ENCODE measurements around the gene MYRIP.
"Not testable (repeated sequence)": the region's sequence is repeated elsewhere in the genome, so short reads cannot be mapped to it uniquely, and the experiment has no call there.

MYRIP gene

DNA sequence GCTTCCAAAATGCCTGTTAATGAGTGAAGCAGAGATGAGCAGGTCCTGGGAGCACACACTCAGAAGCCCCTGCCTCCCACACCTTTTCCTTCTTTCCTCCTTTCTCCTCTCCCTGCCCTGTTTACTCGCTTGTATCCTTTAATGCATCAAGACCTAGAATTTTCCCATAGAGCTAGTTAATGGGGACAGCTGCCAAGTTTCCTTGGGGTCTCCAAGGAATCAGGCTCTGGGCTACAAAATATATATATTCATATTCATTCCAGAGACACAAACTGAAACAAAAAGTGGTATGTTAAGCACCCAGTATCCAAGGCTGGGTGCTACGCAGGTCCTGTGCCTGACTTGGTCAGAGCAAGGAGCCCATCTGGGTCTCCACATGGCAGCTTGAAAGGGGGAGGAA is 235.6 kb downstream of the MYRIP start:
- DNase-seq = no peak

DNA sequence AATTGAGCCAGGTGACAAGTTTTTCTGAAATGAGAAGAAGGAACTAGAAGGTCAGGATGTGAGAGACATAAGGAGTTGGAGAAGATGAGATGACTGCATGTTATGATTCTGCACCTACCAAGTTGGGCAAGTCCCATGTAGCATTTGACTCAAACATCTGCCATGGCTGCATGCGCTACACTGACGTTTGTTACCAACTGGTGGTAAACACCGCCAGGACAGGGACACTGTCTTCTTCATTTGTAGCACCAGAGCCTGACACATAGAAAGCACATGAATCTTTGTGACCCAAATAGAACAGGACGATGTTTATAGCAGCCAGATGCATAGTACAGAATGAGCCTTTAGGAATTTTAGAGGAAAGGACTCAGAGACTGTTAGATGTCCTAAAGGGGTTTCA is 236.7 kb downstream of the MYRIP start:
- DNase-seq = no peak

DNA sequence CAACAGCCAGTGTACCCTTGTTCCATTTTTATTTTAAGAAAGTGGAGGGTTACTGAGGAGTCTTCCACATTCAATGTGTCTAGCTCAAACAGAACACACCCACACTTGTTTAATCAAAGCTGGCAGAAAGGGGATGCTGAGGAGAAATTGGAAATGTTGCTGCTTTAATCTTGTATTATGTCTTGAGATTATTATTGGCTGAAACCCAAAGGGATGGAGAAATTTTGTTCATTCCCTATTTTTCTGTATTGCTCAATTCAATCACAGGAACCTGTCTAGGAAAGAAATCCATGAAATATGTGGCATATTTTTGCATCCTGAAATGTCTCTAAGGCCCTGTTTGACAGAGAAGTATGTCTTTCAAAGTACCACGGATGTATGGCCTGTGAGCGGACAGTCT is 238.0 kb downstream of the MYRIP start:
- no peak for DNase-seq

DNA sequence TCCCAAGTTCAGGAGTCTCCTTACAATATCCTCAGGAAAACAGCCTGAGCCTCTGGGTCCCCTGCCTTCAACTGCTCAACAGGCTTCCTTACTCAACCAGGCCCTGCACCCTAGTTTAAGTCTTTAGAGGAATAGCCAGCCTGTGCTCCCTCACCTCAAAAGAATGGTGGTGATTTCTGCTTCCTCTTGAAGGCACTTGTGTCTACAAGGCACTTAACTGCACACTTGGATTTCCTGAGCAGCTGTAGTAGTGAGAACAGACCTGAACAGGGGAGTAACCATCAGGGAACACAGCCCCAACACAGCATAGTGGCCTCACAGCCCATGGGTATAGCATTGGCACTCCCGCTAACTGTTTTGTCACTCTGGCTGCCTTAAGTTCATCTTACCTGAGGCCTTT is 244.3 kb downstream of the MYRIP start:
- DNase-seq = no peak

DNA sequence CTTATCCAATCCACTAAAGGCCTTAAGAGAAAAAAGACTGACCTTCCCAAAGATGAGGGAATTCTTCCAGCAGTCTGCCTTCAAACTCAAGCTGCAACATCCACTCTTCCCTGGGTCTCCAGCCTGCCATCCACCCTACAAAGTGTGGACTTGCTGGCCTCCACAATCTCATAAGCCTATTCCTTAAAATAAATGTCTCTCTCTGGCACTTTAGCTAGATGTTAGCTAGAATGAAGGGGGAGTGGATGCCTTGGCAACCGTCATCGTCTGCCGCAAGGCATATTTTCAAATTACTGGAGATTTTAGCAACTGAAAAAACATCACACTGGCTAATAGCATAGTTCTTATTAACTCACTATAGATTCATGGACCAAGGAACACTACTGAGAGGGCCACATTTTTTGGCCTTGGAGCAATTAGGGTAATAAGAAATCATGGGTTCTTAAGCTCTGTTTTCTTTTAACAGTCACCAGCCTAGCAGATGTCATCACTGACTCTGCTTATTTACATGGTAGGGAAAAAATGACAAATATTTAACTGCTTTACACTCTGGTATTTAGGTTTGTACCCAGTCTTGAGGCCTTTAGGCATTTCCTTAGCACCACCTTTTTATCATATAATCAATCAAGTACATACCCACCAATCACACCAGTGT is 245.3 kb downstream of the MYRIP start:
- DNase-seq = no peak

DNA sequence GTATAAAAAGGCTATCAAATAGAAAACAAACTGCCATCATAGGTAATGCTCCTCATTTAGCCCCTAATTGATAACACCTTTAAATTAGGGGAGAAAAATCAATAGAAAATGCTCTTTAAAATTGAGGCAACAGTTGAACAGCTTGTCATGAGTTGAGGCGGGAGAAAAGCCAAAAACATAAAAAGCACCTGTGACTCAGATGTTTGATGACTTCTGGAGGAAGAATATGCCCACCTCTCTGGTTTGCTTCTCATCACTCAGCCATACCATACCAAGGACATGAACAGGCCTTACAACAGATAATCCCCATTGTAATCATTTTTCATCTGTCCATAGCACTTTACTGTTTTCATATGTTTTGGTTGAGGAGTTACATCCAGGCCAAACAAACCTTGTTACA is 246.0 kb downstream of the MYRIP start:
- no peak for DNase-seq

DNA sequence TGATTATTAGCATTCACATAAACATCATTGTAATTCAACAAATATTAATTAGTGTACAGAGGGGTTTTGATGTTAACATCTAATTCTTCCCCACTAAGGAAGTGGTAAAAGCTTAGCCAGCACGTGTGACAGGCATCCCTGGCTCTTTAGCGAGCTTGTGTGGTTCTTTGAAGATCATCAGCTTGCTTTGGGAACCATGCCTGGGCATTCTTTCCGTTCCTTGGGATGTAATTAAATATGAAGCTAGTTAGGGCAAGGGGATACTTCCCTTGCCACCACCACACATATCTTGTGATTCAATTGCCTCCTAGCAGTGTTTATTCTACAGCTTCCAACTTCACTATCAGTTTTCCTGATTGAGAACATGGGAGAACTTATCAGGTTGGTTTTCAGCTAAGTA is 246.5 kb downstream of the MYRIP start:
- DNase-seq = no peak

DNA sequence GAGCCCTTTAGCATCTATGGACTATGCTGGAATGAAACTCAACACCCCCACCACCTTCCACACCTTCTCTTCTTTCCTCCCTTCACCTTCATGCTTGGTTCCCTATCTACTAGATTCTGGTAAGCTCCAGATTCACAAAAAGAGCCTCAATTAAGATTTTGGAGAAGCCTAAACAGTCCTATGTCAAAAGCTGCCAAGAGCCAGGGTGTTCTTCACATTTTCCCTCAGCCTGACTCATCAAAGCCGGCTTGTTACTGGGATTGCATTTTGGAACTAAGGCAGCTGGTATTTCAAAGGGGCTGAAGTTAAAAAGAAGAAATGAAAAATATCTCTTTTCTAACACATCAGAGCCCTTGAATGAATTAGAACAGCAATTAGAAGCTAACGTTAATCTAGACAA is 247.7 kb downstream of the MYRIP start:
- no peak for DNase-seq

DNA sequence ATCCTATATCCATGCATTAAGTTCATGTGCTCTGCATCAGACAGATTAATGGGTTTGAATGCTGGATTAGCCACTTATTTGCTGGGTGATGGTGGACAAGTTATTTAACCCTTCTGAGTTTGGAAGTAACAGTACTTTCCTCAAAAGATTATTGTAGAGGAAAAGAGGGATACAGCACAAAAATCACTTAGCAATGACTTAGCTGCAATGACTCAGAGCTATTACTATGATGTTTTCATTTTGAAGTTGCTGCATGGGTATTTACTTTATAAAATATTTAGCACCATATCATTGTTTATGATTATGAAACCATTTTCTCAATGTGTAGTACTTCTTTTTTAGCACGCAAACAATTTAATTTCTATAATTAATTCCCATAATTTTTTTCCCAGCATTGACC is 248.4 kb downstream of the MYRIP start:
- DNase-seq = no peak

DNA sequence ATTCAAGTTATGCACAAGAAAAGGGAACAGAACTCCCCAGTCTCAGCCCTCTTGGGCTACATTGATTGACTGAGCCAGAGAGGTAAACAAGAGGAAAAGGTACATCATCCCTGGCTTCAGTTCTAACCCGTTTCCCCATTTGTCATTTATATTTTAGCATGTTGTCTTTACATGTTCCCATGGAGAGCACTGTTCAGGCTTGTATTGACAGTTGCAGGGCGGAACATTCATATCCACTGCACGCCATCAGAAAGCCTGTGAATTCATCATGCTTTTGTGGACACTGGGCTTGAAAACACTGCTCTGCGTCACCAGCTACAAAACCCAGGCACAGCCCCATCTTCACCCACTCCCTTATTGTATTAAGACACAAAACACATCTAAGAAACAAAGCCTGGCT is 259.2 kb downstream of the MYRIP start:
- DNase-seq = no peak

DNA sequence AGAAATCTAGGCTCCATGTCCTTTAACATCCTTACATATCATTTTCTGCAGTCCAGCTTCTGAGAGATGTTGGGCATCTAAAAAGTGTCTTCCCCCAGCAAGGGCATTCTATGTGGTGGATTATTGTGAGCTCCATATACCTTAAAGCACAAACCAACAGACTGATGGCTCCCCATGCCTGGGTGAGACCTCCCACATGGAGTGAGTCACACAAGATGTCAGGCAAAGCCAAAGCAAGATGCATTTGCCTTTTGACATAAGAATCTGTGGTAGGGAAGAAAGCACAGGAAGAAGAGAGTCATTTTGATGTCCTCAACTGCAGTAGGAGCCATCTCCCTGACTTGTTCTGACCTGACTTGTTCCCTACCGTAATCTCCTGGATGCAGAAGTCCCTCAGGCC is 261.4 kb downstream of the MYRIP start:
- DNase-seq = no peak

DNA sequence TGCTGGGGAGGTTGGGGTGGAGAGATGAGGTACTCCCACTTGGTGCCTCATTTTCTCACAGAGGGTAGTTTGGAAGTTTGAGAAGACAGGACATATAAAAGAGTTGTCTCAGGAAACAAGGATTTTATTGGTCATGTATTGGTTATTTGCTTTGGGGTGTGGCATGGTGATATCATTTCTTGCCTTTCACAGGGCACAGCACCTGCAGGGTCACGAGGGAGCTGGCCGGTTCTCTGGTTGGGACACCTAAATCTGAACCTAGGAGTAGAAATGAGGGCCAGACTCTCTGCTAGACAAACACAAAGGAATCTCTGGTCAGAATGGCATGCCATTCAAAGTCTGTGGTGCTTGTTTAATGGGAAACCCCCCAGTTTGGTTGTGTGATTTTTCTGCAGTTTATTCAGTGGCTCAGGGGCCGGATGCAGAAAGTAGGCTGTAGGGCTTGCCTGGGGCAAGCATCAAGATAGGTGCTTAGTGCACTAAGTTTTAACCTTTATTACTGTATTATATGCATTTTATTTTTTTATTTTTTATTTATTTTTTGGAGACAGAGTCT is 262.4 kb downstream of the MYRIP start:
- DNase-seq = no peak

DNA sequence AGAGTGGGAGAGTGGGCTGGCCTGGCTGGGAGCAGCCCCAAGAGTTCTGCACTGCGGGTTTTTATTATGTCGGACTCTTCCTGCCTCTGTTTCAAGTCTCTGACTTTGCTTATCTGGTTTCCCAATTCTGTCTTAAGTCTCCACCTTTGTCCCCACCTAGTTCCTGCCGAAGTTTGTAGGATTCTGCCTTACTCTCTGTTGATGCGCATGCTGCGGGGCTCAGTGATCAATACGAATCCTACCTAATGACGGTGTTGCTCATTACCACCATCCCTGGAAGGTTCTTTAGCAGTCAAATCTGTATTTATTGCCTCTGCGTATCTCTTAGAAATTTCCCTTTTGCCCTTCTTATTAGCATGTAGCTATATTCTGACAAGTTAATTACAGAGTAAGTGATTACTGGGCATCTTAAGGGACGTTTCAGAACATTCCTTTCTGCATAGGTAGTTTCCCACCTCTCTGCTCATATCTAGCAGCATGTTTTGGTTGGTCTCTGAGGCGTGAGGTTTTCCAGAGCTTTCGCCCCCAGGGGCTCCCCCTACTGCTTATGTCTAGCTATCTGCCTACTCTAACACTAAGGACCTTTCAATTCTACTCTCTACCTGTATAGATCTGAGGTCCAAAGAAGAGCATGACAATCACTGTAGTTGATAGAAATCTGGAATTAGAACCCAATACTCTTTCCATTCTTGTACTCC is 264.1 kb downstream of the MYRIP start:
- peak in 1 of 2 experiments; percentile 11 for DNase-seq

DNA sequence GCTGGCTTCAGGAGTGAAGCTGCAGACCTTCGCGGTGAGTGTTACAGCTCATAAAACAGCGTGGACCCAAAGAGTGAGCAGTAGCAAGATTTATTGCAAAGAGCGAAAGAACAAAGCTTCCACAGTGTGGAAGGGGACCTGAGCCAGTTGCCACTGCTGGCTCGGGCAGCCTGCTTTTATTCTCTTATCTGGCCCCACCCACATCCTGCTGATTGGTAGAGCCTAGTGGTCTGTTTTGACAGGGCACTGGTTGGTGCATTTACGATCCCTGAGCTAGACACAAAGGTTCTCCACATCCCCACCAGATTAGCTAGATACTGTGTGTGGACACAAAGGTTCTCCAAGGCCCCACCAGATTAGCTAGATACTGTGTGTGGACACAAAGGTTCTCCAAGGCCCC is 267.7 kb downstream of the MYRIP start:
- not testable (repeated sequence) for DNase-seq

DNA sequence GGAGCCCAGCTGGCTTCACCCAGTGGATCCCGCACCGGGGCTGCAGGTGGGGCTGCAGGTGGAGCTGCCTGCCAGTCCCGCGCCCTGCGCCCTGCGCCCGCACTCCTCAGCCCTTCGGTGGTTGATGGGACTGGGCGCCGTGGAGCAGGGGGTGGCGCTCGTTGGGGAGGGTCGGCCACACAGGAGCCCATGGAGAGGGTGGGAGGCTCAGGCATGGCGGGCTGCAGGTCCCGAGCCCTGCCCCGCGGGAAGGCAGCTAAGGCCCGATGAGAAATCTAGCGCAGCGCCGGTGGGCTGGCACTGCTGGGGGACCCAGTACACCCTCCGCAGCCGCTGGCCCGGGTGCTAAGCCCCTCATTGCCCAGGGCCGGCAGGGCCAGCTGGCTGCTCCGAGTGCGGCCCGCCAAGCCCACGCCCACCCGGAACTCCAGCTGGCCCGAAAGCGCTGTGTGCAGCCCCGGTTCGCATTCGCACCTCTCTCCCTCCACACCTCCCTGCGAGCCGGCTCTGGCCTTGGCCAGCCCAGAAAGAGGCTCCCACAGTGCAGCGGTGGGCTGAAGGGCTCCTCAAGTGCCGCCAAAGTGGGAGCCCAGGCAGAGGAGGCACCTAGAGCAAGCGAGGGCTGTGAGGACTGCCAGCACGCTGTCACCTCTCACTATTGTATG is 268.6 kb downstream of the MYRIP start:
- not testable (repeated sequence) for DNase-seq

DNA sequence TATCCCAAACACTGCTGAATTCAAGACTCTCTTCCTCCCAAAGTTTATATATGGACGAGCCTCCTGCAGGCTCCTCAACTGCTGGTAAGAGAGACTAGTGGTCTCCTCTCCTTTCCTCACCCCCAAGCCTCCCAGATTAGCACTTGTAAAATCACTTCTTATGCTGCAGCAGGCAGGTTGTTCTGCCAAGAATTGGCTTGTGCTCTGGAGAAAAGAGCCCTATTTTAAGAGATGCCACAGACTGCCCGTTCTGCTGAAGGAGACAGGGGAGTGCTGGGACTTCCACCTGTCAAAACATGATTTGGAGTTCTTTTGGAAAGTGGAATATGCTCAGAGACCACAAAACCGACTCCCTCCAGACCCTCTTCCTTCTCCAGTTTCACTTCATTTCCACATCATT is 269.2 kb downstream of the MYRIP start:
- DNase-seq = no peak

DNA sequence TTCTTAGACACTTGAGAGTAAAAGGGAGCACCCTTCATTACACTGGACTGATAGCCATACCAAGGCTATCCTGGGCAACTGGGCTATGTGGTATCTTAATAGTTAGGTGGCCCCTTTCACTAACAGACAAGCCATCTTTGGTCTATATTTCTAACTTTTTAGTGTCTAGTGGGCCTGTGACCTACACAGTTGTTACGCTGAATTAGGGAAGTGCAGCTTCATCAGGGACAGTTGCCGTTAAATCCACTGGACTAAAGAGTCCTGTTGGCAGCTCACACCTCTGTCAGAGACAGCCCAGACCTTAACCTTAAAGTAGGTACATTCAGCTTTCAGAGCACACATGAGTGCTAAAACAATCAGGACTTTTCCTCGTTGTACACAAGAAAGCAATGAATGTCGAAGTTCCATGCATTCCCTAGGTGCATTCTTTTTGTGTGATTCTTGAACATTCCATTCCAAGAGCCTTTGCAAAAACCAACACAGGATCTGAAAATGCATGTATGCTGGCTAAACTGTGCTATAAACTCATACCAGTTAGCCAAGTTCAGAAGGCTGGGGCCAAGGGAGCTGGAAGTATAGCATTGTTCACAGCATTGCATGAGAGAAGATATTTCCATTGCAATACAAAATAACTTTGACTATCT is 269.9 kb downstream of the MYRIP start:
- peak; percentile 32 for DNase-seq

DNA sequence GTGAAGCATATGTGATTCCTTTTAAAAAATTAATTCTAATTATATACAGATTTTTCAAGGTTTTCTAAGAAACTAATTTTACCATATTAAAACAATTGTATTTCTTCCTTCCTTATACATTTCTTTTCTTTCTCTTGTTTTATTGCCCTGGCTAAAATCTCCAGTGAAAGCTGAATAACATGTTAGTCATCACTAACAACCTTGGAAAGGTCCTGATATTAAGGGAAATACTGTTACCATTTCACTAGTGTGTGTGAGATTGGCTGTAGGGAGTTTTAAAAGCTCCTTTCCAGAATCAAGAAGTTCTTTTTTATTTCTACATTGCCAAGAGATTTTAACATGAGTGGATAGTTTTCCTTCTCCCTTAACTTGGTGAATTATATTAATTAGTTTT is 270.4 kb downstream of the MYRIP start:
- no peak for DNase-seq

DNA sequence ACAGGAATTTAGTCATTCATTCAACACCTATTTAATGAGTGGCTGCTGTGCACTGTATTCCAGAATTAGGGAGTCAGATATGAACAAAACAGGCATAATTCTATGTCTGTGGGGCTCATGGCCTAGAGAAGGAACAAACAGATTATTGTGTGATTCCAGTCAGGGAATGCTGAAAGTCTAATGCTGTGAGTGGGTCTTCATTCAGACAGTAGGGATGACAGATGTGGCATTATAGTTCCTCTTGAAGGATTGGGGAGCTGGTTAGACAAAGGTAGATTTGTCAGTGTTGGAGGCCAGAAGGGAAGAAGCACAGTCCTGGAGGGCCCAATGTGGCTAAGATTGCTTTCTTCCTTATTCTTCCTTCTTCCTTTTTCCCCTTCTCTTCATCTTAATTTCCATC is 273.7 kb downstream of the MYRIP start:
- DNase-seq = no peak

DNA sequence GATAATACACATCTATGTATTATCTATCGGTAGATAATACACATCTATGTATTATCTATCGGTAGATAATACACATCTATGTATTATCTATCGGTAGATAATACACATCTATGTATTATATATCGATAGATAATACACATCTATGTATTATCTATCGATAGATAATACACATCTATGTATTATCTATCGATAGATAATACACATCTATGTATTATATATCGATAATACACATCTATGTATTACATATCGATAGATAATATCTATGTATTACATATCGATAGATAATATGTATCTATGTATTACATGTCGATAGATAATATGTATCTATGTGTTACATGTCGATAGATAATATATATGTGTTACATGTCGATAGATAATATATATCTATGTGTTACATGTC is 275.0 kb downstream of the MYRIP start:
- not testable (repeated sequence) for DNase-seq

DNA sequence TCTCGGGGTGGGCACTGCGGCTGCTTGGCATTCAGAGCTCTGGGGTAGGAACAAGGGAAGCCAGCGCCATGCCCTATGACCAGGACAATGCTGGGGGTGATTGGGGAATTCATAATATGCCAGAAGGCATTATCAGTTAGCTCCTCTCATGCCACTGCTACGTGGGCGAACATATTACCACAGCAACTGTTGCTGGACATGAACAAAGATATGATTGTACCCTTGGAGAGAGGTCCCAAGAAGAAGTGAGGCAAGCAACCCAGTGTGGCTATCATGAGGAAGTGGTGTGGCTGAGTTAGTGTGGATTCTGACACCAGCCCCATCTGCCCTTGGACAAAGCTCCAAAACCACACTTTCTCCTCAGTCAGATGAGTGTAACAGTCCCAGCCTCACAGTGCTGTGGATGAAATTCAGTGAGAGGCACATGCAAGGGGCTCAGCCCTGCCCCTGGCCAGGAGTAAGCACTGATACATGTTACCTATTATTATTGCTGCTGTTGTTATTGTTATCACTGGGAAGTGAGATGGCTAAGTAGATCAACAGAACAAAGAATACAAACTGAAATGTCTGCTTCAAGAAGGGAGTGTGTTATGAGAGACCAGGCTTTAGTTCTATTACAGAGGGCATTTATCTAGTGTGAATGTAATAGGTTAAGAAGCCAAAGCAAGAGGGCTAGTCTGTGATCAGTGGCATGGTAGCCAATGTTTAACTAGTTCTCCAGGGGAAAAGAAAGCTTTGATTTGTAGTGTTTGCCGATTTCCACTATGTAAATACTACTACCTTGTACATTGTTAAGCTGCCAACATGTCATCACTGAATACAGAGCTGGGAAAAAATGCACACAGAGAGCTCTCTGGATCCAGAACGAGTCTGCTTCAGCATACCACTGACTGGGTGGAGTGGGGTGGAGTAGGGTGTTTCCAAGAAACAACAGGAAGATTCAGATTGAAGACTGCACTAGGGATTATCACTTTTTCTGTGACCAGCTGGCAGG is 277.8 kb downstream of the MYRIP start:
- DNase-seq = no peak

DNA sequence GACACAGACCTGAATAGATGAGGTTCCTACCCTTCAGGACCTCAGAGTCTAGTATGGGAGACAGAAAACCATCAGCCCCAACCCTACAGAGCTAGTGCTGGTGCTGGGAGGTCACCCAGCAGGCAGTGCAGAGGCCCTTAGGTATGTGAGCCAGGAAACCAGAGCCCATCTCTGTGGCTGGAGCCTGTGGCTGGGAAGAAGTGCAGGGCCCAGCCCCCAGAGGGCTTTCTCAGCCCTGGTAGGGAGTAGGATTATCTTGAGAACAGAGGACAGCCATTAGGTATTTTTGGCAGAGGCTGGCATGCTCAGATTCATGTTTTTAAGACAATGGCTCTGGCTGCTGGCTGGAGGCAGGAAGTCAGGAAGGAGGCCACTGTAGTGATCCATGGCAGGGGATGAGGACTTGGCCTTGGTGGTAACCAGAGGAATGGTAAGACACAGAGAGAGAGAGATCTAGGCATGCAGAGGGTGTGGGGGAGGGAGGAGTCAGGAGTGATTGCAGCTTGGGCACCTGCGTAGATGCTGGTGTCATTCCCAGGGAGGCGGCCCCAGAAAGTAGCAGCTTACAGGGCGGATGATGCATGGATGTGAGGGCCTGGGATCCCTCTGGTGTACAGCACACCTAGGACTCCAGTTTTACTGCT is 279.2 kb downstream of the MYRIP start:
- no peak for DNase-seq
